HepG2 (cell line): ENCODE measurements around the gene TEKT5. TPM values are rescaled to one million over a fixed set of nuclear protein-coding genes. Genes with fewer than 3 reads are reported as not detected.

Experiments used
- MAFF ChIP-seq: IDR thresholded peaks from 2 replicates; pipeline ENCODE4 v1.6.1; 2011; ENCODE audit warnings: low read depth, low read length, improper control_type of control experiment
- MTA1 ChIP-seq: sonication (generic); formaldehyde crosslinking; IDR thresholded peaks from 2 replicates; pipeline ENCODE4 v1.4.0; 2020; ENCODE audit warnings: missing genetic modification reagents, mild to moderate bottlenecking, borderline replicate concordance
- PCBP1 ChIP-seq: fragments of 200-400 bp; formaldehyde crosslinking; IDR thresholded peaks from 2 replicates; pipeline ENCODE4 v1.6.1; 2017; ENCODE audit warnings: mild to moderate bottlenecking, low read depth, low read length, borderline replicate concordance
- PHF8 ChIP-seq: sonication (generic); formaldehyde crosslinking; IDR thresholded peaks from 2 replicates; pipeline ENCODE4 v1.5.0; 2020; ENCODE audit warnings: missing genetic modification reagents
- SRF ChIP-seq: IDR thresholded peaks from 2 replicates; pipeline ENCODE4 v1.6.1; 2011; ENCODE audit warnings: mild to moderate bottlenecking, low read depth, low read length, moderate library complexity
- TOPORS ChIP-seq: sonication (generic); formaldehyde crosslinking; IDR thresholded peaks from 2 replicates; pipeline ENCODE4 v1.8.0; 2023; ENCODE audit warnings: mild to moderate bottlenecking, missing genetic modification reagents
- ZC3H13 ChIP-seq: sonication (generic); formaldehyde crosslinking; IDR thresholded peaks from 2 replicates; pipeline ENCODE4 v1.8.1; 2023; ENCODE audit warnings: mild to moderate bottlenecking, missing genetic modification reagents, moderate library complexity
- ZNF350 ChIP-seq: sonication (generic); formaldehyde crosslinking; IDR thresholded peaks from 2 replicates; pipeline ENCODE4 v1.4.0; 2020; ENCODE audit warnings: mild to moderate bottlenecking, low read depth, missing genetic modification reagents, borderline replicate concordance
- ZNF652 ChIP-seq: IDR thresholded peaks from 2 replicates; pipeline ENCODE4 v1.6.1; 2016; ENCODE audit warnings: low read depth, borderline replicate concordance
- polyA plus RNA-seq, 8 experiments: library from polyadenylated mRNA; depleted of rRNA in 3 of 8; stranded (reverse) in 7 of 8; unstranded in 1 of 8; fragments of >200 nt; fragmentation: Illumina TruSeq in 4 of 8; extraction: Trizol in 4 of 8; gene quantifications; 2 replicates each; pipeline versions ENCODE4 v1.2.1 to v1.2.3, GENCODE V29; 2011 to 2016; ENCODE audit warnings: low read depth in 4 of 8, missing spikeins in 1 of 8, mixed read lengths in 1 of 8; ENCODE audit not compliant: insufficient read depth in 1 of 8
- total RNA-seq, 5 experiments: library from RNA; depleted of rRNA; stranded (reverse); fragments of >200 nt; fragmentation: Illumina TruSeq; extraction: Trizol; gene quantifications; 2 replicates each; pipeline ENCODE4 v1.2.3, GENCODE V29; 2016; ENCODE audit warnings: low read depth in 1 of 5
- TF ChIP-seq, protein P1 (sequence below), 2 experiments: sonication (generic) in 1 of 2; formaldehyde crosslinking in 1 of 2; IDR thresholded peaks; 2 replicates each; pipeline versions ENCODE4 v1.4.0 to v1.6.1; 2016 to 2020; ENCODE audit warnings: borderline replicate concordance in 1 of 2, low read depth in 1 of 2, mild to moderate bottlenecking in 1 of 2, missing genetic modification reagents in 1 of 2
- TF ChIP-seq, protein P2 (sequence below): sonication (generic); formaldehyde crosslinking; IDR thresholded peaks from 2 replicates; pipeline ENCODE4 v1.5.0; 2020; ENCODE audit warnings: mild to moderate bottlenecking, missing genetic modification reagents, borderline replicate concordance
- TF ChIP-seq, protein P3 (sequence below): sonication (generic); formaldehyde crosslinking; IDR thresholded peaks from 2 replicates; pipeline ENCODE4 v1.4.0; 2020; ENCODE audit warnings: low read depth, mild to moderate bottlenecking, missing genetic modification reagents
- TF ChIP-seq, protein P4 (sequence below): sonication (generic); formaldehyde crosslinking; IDR thresholded peaks from 2 replicates; pipeline ENCODE4 v1.5.0; 2020; ENCODE audit warnings: missing genetic modification reagents

Gene TEKT5
- total and polyA plus RNA-seq, 2 of the 13 experiments (the other 11 are each of a cell fraction or from before 2014, with no cell fraction given), result 0.16 TPM; not detected in 1

DNA sequence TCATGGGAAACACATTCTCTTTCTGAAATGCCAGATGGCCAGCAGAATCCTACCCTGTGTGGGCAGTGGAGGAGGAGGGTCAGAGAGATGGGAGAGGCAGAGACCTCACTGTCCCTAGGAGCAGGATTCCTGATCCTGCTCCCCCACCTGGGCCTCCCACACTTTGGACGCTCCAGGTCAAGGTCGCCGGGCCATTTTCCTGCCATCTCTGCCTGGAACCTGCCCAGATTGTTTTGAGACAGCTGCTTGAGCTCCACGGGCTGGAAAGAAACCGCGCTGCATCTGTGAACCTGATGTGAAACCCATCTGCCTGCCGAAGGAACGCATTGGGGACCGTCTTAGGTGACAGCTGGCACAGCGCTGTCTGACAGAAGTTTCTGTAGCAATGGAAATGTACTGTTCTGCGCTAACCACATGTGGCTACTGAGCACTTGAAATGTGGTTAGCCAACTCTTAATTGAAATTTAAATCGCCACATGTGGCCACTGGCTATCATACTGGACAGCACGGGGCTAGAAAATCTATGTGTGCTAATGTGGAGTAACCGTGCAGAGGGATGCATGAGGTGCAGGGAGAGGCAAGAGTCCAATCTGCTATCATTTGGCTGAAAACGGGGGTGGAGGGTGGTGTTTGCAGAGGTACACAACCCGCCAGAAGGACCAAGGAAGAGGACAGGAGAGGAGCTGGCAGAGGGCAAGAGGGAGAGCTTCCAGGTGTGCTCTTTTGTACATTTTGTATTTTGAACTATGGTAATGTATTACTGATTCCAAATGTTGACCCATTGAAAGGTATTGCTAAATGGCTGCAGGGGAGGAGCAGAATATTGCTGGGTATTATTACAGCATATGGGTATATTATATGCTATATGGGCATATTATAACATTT is 33.5 kb upstream of the TEKT5 start (continued):
- TF ChIP-seq, protein P1, sequence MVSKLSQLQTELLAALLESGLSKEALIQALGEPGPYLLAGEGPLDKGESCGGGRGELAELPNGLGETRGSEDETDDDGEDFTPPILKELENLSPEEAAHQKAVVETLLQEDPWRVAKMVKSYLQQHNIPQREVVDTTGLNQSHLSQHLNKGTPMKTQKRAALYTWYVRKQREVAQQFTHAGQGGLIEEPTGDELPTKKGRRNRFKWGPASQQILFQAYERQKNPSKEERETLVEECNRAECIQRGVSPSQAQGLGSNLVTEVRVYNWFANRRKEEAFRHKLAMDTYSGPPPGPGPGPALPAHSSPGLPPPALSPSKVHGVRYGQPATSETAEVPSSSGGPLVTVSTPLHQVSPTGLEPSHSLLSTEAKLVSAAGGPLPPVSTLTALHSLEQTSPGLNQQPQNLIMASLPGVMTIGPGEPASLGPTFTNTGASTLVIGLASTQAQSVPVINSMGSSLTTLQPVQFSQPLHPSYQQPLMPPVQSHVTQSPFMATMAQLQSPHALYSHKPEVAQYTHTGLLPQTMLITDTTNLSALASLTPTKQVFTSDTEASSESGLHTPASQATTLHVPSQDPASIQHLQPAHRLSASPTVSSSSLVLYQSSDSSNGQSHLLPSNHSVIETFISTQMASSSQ (IDR thresholded peaks at IDR 0.05; ENCODE audit: low read depth), result 0 out of 2 replicates have a peak, but pooled peaks have one; percentile 33
- TF ChIP-seq, protein P1 (CRISPR knock-in tag; IDR thresholded peaks at IDR 0.05; ENCODE audit: borderline replicate concordance), result peak; percentile 44; the same call in 1 of the 2 replicates
- TF ChIP-seq, protein P2, sequence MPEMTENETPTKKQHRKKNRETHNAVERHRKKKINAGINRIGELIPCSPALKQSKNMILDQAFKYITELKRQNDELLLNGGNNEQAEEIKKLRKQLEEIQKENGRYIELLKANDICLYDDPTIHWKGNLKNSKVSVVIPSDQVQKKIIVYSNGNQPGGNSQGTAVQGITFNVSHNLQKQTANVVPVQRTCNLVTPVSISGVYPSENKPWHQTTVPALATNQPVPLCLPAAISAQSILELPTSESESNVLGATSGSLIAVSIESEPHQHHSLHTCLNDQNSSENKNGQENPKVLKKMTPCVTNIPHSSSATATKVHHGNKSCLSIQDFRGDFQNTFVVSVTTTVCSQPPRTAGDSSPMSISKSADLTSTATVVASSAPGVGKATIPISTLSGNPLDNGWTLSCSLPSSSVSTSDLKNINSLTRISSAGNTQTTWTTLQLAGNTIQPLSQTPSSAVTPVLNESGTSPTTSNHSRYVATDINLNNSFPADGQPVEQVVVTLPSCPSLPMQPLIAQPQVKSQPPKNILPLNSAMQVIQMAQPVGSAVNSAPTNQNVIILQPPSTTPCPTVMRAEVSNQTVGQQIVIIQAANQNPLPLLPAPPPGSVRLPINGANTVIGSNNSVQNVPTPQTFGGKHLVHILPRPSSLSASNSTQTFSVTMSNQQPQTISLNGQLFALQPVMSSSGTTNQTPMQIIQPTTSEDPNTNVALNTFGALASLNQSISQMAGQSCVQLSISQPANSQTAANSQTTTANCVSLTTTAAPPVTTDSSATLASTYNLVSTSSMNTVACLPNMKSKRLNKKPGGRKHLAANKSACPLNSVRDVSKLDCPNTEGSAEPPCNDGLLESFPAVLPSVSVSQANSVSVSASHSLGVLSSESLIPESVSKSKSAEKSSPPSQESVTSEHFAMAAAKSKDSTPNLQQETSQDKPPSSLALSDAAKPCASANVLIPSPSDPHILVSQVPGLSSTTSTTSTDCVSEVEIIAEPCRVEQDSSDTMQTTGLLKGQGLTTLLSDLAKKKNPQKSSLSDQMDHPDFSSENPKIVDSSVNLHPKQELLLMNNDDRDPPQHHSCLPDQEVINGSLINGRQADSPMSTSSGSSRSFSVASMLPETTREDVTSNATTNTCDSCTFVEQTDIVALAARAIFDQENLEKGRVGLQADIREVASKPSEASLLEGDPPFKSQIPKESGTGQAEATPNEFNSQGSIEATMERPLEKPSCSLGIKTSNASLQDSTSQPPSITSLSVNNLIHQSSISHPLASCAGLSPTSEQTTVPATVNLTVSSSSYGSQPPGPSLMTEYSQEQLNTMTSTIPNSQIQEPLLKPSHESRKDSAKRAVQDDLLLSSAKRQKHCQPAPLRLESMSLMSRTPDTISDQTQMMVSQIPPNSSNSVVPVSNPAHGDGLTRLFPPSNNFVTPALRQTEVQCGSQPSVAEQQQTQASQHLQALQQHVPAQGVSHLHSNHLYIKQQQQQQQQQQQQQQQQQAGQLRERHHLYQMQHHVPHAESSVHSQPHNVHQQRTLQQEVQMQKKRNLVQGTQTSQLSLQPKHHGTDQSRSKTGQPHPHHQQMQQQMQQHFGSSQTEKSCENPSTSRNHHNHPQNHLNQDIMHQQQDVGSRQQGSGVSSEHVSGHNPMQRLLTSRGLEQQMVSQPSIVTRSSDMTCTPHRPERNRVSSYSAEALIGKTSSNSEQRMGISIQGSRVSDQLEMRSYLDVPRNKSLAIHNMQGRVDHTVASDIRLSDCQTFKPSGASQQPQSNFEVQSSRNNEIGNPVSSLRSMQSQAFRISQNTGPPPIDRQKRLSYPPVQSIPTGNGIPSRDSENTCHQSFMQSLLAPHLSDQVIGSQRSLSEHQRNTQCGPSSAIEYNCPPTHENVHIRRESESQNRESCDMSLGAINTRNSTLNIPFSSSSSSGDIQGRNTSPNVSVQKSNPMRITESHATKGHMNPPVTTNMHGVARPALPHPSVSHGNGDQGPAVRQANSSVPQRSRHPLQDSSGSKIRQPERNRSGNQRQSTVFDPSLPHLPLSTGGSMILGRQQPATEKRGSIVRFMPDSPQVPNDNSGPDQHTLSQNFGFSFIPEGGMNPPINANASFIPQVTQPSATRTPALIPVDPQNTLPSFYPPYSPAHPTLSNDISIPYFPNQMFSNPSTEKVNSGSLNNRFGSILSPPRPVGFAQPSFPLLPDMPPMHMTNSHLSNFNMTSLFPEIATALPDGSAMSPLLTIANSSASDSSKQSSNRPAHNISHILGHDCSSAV (CRISPR knock-in tag), result no peak
- TF ChIP-seq ZC3H13 (CRISPR knock-in tag) (no peak), ZNF652 (0 out of 2 replicates have a peak, but pooled peaks have one; percentile 16), PCBP1 (no peak), MTA1 (CRISPR knock-in tag) (peak; percentile 90), MAFF (no peak), PHF8 (CRISPR knock-in tag) (no peak), TOPORS (CRISPR knock-in tag) (0 out of 2 replicates have a peak, but pooled peaks have one; percentile 35), SRF (no peak), ZNF350 (CRISPR knock-in tag) (peak; percentile 81; the same call in 1 of the 2 replicates)
- TF ChIP-seq, protein P3, sequence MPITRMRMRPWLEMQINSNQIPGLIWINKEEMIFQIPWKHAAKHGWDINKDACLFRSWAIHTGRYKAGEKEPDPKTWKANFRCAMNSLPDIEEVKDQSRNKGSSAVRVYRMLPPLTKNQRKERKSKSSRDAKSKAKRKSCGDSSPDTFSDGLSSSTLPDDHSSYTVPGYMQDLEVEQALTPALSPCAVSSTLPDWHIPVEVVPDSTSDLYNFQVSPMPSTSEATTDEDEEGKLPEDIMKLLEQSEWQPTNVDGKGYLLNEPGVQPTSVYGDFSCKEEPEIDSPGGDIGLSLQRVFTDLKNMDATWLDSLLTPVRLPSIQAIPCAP (CRISPR knock-in tag), result no peak
- TF ChIP-seq, protein P4, sequence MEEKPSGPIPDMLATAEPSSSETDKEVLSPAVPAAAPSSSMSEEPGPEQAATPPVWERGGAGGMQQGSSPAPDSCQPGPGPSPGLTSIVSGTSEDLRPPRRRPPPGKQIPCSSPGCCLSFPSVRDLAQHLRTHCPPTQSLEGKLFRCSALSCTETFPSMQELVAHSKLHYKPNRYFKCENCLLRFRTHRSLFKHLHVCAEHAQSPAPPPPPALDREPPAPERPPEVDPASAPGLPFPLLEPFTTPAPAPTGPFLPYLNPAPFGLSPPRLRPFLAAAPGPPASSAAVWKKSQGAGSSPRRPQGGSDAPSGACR, result no peak
